CD4-positive, alpha-beta T cell (primary cell): Measurements from ENCODE around the gene RPL39L. TPM values are rescaled to one million over a fixed set of nuclear protein-coding genes. Genes with fewer than 3 reads are reported as not detected.

Experiments used
- ATAC-seq: fragments of 200-7000 bp; cut with Tn5 transposase; one replicate; pipeline ENCODE4 v1.10.0; 2022; ENCODE audit warnings: mild to moderate bottlenecking; ENCODE audit not compliant: poor library complexity
- CTCF ChIA-PET: fragments of 350-600 bp; sonication (Branson Sonifier 250); formaldehyde crosslinking; loops from one replicate; lab custom pipeline; 2021; ENCODE audit warnings: antibody characterized with exemption, inconsistent platforms; lab: Charles Lee
- POLR2A ChIA-PET: fragments of 350-600 bp; sonication (Branson Sonifier 250); formaldehyde crosslinking; loops from one replicate; lab custom pipeline; 2021; ENCODE audit warnings: antibody characterized with exemption, inconsistent platforms; lab: Charles Lee
- DNase-seq, 14 experiments: peaks; one replicate each; pipeline ENCODE4 v3.0.0-alpha.2; 2013 to 2020; ENCODE audit warnings: mixed read lengths in 2 of 14
- H3K27ac ChIP-seq, 2 donors: one replicate each; pipeline versions ENCODE4 v1.5.1 to v1.7.0; 2013; ENCODE audit warnings: low read length in 2 of 2, low read depth in 1 of 2, mild to moderate bottlenecking in 1 of 2
- H3K27me3 ChIP-seq, 2 experiments: 1 replicate in 1 of 2; 2 replicates in 1 of 2; pipeline versions ENCODE4 v1.6.1 to v1.7.0; 2013; ENCODE audit warnings: low read length in 2 of 2, control low read depth in 1 of 2, mild to moderate bottlenecking in 1 of 2, moderate library complexity in 1 of 2; ENCODE audit not compliant: insufficient read depth in 2 of 2, control insufficient read depth in 1 of 2
- H3K36me3 ChIP-seq: one replicate; pipeline ENCODE4 v1.6.1; 2013; ENCODE audit warnings: low read length, control low read depth; ENCODE audit not compliant: insufficient read depth
- H3K4me1 ChIP-seq: one replicate; pipeline ENCODE4 v1.6.1; 2013; ENCODE audit warnings: low read length, control low read depth; ENCODE audit not compliant: insufficient read depth
- H3K4me3 ChIP-seq: one replicate; pipeline ENCODE4 v1.5.1; 2013; ENCODE audit warnings: mild to moderate bottlenecking, low read length, moderate library complexity
- H3K9me3 ChIP-seq, 2 experiments: 1 replicate in 1 of 2; 2 replicates in 1 of 2; pipeline versions ENCODE4 v1.6.1 to v1.7.0; 2013; ENCODE audit warnings: low read length in 2 of 2, mild to moderate bottlenecking in 2 of 2, control low read depth in 1 of 2, moderate library complexity in 1 of 2; ENCODE audit not compliant: control insufficient read depth in 1 of 2, insufficient read depth in 1 of 2
- H3K27ac Mint-ChIP-seq: one replicate; pipeline ENCODE4 v1.8.0; 2020; ENCODE audit warnings: mixed read lengths
- H3K27me3 Mint-ChIP-seq: one replicate; pipeline ENCODE4 v1.8.0; 2021; ENCODE audit warnings: mixed read lengths
- H3K36me3 Mint-ChIP-seq: one replicate; pipeline ENCODE4 v1.8.0; 2021; ENCODE audit warnings: low read depth, mixed read lengths
- H3K4me1 Mint-ChIP-seq: one replicate; pipeline ENCODE4 v1.8.0; 2021; ENCODE audit warnings: low read depth, mixed read lengths
- H3K4me3 Mint-ChIP-seq: one replicate; pipeline ENCODE4 v1.8.0; 2020; ENCODE audit warnings: mild to moderate bottlenecking, mixed read lengths
- H3K9me3 Mint-ChIP-seq: one replicate; pipeline ENCODE4 v1.8.0; 2020; ENCODE audit warnings: mixed read lengths
- intact Hi-C, 2 experiments: fragments of 100-400 bp; cut with DNase I in 1 of 2; cut with micrococcal nuclease in 1 of 2; formaldehyde crosslinking; loops; one replicate each; pipeline versions ENCODE4 v1.15.1 to v1.9.0; 2023 to 2025; cut with DNase I, micrococcal nuclease
- total RNA-seq, 174 experiments: library from RNA in 2 of 174; stranded (reverse) in 2 of 174; gene quantifications; one replicate each; pipeline ENCODE4 v1.2.3 and lab custom pipeline; 2021 to 2026
- TF ChIP-seq, protein P1 (sequence below): fragments of 200-600 bp; IDR thresholded peaks from one replicate; pipeline ENCODE4 v1.8.0; 2022; ENCODE audit warnings: antibody characterized with exemption, mild to moderate bottlenecking

RPL39L gene
- total RNA-seq, 2 experiments from 2014 or later, result 1.1 to 1.7 TPM

DNA sequence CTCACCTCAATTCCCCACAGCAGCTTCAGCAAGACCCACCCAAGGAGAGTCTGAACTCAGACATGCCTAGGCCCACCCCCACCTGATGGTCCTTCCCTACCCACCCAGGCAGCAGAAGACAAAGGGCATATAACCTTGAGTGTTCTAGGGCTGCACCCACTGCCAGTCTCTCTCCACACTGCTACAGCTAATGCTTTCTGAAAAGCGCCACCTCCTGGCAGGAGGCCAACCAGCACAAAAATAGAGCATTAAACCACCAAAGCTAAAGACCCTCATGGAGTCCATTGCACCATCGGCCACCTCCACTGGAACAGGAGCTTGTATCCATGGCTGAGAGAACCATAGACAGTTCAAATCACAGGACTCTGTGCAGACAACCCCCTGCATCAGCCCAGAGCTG is 11.3 kb upstream of the RPL39L start:
- Histone ChIP-seq H3K4me1 (no peaks in the 10 kb centered on the region), H3K27me3 (peaks cover 0 to 2% of the 10 kb centered on the region in 2 experiments), H3K4me3 (no peak overlapping the region), H3K36me3 (no peaks in the 10 kb centered on the region), H3K27ac (no peak overlapping the region), H3K9me3 (no peaks in the 10 kb centered on the region)
- intact Hi-C loops, result loop anchor here in 1 of 2 experiments (2.0 kb wide), 1 partner anchor 36 kb away; no protein-coding TSS in a partner anchor
- Mint-ChIP-seq H3K27ac (no peak overlapping the region), H3K4me1 (peaks cover 8% of the 10 kb centered on the region), H3K9me3 (no peaks in the 10 kb centered on the region), H3K36me3 (no peaks in the 10 kb centered on the region), H3K4me3 (no peak overlapping the region), H3K27me3 (no peaks in the 10 kb centered on the region)
- CTCF ChIA-PET, result interaction anchor here (0.7 to 4.3 kb wide), 12 partner anchors 9 to 301 kb away, joined by 3 to 52 read pairs (median 4); partner anchors contain the start of gene RPL39L
- ATAC-seq, result peak; percentile 55
- peak; percentile 36 to 76 (median 60) for DNase-seq
- TF ChIP-seq, protein P1, sequence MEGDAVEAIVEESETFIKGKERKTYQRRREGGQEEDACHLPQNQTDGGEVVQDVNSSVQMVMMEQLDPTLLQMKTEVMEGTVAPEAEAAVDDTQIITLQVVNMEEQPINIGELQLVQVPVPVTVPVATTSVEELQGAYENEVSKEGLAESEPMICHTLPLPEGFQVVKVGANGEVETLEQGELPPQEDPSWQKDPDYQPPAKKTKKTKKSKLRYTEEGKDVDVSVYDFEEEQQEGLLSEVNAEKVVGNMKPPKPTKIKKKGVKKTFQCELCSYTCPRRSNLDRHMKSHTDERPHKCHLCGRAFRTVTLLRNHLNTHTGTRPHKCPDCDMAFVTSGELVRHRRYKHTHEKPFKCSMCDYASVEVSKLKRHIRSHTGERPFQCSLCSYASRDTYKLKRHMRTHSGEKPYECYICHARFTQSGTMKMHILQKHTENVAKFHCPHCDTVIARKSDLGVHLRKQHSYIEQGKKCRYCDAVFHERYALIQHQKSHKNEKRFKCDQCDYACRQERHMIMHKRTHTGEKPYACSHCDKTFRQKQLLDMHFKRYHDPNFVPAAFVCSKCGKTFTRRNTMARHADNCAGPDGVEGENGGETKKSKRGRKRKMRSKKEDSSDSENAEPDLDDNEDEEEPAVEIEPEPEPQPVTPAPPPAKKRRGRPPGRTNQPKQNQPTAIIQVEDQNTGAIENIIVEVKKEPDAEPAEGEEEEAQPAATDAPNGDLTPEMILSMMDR, result peak; percentile 34
- POLR2A ChIA-PET, result interaction anchor here (1.3 to 2.4 kb wide), 3 partner anchors 11 to 367 kb away, joined by 8 to 14 read pairs (median 10); partner anchors contain the start of genes EIF4A2 and RPL39L

DNA sequence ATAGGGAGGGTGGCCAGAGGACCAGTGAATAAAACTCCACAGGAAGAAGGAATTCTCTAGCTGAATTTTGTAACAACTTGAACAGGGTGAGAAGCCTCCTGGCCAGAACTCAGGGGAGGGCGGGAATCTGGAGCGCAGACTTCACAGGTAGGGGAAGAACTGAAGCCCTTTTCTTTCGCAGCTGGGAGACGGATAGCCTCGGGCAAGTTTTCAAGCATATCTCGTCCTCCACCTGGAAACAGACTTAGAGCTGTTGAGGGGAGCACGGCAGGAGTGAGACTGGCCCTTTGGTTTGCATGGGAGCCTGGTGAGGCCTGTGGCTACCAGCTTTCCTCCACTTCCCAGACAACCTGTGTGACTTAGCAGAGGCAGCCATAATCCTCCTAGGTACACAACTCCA is 10.9 kb upstream of the RPL39L start:
- no peak overlapping the region for H3K4me3 ChIP-seq
- CTCF ChIA-PET, result interaction anchor here (0.7 to 4.3 kb wide), 12 partner anchors 10 to 301 kb away, joined by 3 to 52 read pairs (median 4); partner anchors contain the start of gene RPL39L
- peaks cover 4% of the 10 kb centered on the region in 2 experiments for H3K9me3 ChIP-seq
- Mint-ChIP-seq H3K9me3 (no peaks in the 10 kb centered on the region), H3K27ac (no peak overlapping the region), H3K27me3 (no peaks in the 10 kb centered on the region), H3K4me3 (no peak overlapping the region), H3K4me1 (peaks cover 8% of the 10 kb centered on the region), H3K36me3 (no peaks in the 10 kb centered on the region)
- DNase-seq (no peak), ATAC-seq (no peak)
- H3K27ac ChIP-seq, result no peak overlapping the region
- TF ChIP-seq, protein P1, result no peak
- no peaks in the 10 kb centered on the region for H3K36me3 ChIP-seq
- H3K27me3 ChIP-seq, result peaks cover 0 to 2% of the 10 kb centered on the region in 2 experiments
- POLR2A ChIA-PET, result interaction anchor here (1.3 to 2.4 kb wide), 3 partner anchors 11 to 367 kb away, joined by 8 to 14 read pairs (median 10); partner anchors contain the start of genes EIF4A2 and RPL39L
- no peaks in the 10 kb centered on the region for H3K4me1 ChIP-seq
- intact Hi-C loops, result loop anchor here in 1 of 2 experiments (2.0 kb wide), 1 partner anchor 35 kb away; no protein-coding TSS in a partner anchor

DNA sequence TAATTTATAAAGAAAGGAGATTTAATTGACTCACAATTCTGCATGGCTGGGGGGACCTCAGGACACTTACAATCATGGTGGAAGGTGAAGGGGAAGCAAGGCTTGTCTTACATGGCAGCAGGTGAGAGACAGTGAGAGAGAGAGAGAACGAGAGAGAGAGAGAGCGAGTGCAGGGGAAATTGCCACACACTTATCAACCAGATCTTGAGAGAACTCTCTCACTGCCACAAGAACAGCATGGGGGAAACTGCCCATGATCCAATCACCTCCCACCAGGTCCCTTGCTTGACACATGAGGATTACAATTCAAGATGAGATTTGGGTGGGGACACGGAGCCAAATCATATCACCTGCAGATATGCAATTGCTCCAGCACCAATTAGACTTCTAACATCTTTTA is 7.1 kb upstream of the RPL39L start:
- Mint-ChIP-seq H3K4me3 (no peak overlapping the region), H3K9me3 (peaks cover 7% of the 10 kb centered on the region), H3K4me1 (no peaks in the 10 kb centered on the region), H3K27ac (no peak overlapping the region), H3K36me3 (no peaks in the 10 kb centered on the region), H3K27me3 (no peaks in the 10 kb centered on the region)
- no peak overlapping the region for H3K27ac ChIP-seq
- no peaks in the 10 kb centered on the region for H3K36me3 ChIP-seq
- no peak for ATAC-seq
- no peaks in the 10 kb centered on the region for H3K4me1 ChIP-seq
- peaks cover 0 to 2% of the 10 kb centered on the region in 2 experiments for H3K27me3 ChIP-seq
- intact Hi-C loops, result loop anchor here in 1 of 2 experiments (10.0 kb wide), 1 partner anchor 572 kb away; the partner anchor contains the start of gene DNAJB11
- TF ChIP-seq, protein P1, result no peak
- peaks cover 9 to 11% of the 10 kb centered on the region in 2 experiments for H3K9me3 ChIP-seq
- POLR2A ChIA-PET, result no interaction called here
- no peak overlapping the region for H3K4me3 ChIP-seq
- CTCF ChIA-PET, result no interaction called here
- no peak for DNase-seq
